GM19463 (cell line): ENCODE measurements around the gene LRRC51.
A peak's percentile ranks its signal among the peaks of the same experiment; 100 is the strongest.
"Not testable (repeated sequence)": the region's sequence is repeated elsewhere in the genome, so short reads cannot be mapped to it uniquely, and the experiment has no call there.

ENCODE experiments used
- ATAC-seq: cut with Tn5 transposase; IDR thresholded peaks from one replicate; pipeline ENCODE4 v1.9.1; 2021; ENCODE audit warnings: mild to moderate bottlenecking, moderate library complexity; ENCODE audit not compliant: unreplicated experiment

LRRC51 gene

DNA sequence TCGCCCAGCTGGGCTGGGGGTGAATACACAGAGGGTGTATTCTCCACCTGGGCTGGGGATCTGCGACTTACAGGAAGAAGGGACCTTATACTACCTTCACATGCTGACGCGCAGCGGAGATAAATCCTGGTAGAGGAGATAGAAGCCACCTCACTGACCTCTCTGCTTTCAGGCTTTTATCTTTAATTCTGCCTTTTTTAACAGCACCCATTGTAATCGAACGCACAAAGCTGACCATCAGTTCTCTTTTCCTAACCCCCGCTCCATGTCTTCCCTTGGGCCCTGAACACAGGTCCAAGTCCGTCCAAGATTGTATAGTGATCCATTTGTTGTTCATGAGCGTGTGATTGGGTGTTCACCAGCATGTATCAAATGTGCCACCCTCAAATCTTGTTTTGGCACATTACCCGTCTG, 23.1 kb downstream of the LRRC51 start:
- no peak for ATAC-seq

DNA sequence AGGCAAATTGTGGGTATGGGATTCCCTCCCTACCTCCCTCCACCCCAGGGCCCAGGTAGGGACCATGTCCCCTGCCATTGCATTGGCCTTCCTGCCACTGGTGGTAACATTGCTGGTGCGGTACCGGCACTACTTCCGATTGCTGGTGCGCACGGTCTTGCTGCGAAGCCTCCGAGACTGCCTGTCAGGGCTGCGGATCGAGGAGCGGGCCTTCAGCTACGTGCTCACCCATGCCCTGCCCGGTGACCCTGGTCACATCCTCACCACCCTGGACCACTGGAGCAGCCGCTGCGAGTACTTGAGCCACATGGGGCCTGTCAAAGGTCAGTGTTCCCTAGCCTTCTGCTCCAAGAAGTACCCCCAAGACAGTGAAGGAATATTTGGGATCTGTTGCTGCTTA, 25.2 kb downstream of the LRRC51 start, which contains the start of gene TOMT:
TSS of gene TOMT (plus strand) at position 37 of the 400 bp plus-strand sequence. CDS start at position 65, 28 bp downstream.
- no peak for ATAC-seq

- ATAC-seq, result peak; percentile 4
Measured at GRCh38 chr11:72111300-72112142, 30.9 kb downstream of the LRRC51 start.

GRCh38 chr11:72112143-72112977, 31.7 kb downstream of the LRRC51 start, which contains the start of gene ANAPC15:
Gene ANAPC15, minus strand, starts transcription at chr11:72112695. Its CDS starts 1,419 bp downstream, at chr11:72111276.
- ATAC-seq, result peak; percentile 86

GRCh38 chr11:72112978-72113808, 32.5 kb downstream of the LRRC51 start:
- no peak for ATAC-seq

DNA sequence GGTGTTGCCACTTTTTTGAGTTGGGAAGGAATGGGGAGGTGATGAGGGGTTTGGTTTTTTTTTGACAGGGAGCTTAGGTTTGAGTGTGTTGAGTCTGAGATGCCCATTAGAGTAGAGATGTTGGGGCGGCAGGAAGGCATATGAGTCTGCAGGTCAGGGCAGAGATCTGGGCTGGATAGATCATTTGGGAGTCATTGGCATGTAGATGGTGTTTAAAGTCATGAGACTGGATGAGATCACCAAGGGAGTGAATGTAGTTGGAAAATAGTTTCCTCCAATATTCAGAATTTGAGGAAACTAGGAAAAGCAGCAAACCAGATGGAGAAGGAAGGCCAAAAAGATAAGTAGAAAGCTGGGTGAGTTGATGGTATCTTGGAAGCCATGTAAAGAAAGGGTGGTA, 33.9 kb downstream of the LRRC51 start:
- no peak for ATAC-seq

DNA sequence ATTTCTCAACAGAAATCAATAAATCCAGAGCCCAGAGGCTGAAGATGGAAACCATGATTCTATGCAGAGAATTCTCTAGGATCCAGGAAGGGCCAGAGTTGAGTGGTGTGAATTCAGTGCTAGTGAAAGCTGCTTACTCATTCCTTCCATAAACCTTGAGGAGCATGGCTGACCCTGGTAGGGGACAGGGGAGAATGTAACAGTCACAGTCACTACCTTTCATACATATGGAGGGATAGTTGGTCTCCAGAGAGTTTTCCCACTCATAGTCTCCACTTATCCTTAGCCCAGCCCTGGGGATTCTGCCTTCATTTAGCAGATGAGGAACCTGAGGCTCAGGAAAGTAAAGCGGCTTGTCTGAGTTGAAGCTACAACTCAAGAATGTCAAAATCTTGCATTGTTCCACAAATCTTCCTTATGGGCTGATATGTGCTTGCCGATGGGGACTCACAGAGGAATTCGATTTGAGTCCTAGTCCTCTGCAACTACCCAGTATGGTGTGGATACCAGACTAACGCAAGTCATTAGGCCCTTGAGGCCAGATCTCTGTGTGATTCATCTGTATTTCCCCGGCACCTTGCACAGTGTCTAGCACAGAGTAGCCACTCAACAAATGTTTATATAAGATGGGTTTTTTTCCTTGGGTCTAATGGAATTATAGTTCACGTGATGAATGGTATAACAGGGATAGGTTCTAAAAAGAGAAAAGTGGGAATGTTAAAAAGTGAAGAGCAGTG, 35.5 kb downstream of the LRRC51 start:
- ATAC-seq, result no peak

DNA sequence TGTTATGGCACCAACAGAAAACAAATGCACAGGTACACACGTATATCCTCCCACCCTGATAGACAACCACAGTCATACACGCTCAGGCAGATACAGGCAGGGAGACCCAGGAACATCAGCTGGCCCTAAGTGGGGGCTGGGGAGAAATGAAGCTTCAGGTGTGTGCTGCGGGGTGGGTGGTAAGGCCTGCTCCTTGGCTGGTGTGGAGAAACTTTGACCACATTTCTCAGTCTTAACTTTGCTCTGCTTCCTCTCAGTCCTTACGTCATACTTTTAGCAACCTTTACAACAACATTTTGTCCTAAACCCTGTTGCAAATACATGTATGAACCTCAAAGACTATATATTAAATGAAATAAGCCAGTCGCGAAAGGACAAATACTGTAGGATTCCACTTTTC, 38.5 kb downstream of the LRRC51 start:
- no peak for ATAC-seq

GRCh38 chr11:72120930-72121329, 40.3 kb downstream of the LRRC51 start:
- no peak for ATAC-seq

- ATAC-seq, result no peak
Measured at GRCh38 chr11:72122607-72123006, 42.0 kb downstream of the LRRC51 start.

GRCh38 chr11:72123117-72123653, 42.5 kb downstream of the LRRC51 start:
- no peak for ATAC-seq

GRCh38 chr11:72124046-72124445, 43.4 kb downstream of the LRRC51 start:
- ATAC-seq, result no peak

DNA sequence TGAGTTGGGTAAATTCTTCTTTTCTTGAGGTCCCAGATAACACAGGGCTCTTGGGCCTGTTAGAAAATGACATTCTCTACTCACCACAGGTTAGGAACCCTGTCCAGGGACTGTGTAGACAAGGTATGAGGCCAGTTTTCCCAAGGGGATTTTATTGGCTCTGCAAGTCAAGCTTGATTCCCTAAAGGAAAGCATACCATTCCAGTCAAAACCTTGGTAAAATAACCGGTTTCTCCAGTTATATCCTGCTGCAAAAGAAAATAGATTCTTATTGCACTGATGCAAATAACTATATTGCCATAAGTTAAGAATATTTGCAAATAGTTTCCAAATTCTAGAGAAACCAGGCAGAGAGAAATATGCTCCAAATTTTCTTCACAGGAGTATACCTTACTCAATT, 45.3 kb downstream of the LRRC51 start:
- ATAC-seq, result no peak

- ATAC-seq, result no peak
Measured at GRCh38 chr11:72127923-72128322, 47.3 kb downstream of the LRRC51 start.

GRCh38 chr11:72129381-72129780, 48.7 kb downstream of the LRRC51 start:
- ATAC-seq, result no peak

DNA sequence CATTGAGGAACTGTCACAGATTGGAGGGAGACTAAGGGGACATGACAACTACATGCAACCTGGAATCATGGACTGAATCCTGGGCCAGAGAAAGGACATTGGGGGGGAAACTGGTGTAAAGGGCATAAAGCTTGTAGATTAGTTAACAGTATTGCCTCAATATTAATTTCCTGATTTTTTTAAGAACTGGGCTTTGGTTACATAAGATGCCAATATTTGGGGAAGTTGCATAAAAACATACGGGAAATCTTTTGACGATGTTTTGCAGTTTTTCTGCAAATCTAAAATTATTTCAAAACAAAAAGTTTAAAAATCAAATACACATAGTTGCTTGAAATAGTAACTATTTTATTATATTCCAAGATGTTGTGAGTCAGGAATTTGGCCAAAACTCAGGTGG, 52.0 kb downstream of the LRRC51 start:
- ATAC-seq, result no peak

- ATAC-seq, result not testable (repeated sequence)
Measured at GRCh38 chr11:72135473-72135872, 54.8 kb downstream of the LRRC51 start, which contains the start of gene FOLR3. Gene FOLR3, plus strand, starts transcription at chr11:72135725. Its CDS starts 228 bp downstream, at chr11:72135953.

- no peak for ATAC-seq
Measured at GRCh38 chr11:72135891-72136683, 55.4 kb downstream of the LRRC51 start.

GRCh38 chr11:72136684-72137262, 56.1 kb downstream of the LRRC51 start:
- ATAC-seq, result no peak
